Hematopoietic multipotent progenitor cell treated with erythropoietin and hydrocortisone succinate and interleukin-3 and kit ligand, for 15 days (in vitro differentiated cells): Measurements from ENCODE around the gene EOGT.

Experiments
- DNase-seq: peaks from one replicate; pipeline ENCODE4 v3.0.0-alpha.2; 2015; ENCODE audit warnings: low spot score

EOGT gene

DNA sequence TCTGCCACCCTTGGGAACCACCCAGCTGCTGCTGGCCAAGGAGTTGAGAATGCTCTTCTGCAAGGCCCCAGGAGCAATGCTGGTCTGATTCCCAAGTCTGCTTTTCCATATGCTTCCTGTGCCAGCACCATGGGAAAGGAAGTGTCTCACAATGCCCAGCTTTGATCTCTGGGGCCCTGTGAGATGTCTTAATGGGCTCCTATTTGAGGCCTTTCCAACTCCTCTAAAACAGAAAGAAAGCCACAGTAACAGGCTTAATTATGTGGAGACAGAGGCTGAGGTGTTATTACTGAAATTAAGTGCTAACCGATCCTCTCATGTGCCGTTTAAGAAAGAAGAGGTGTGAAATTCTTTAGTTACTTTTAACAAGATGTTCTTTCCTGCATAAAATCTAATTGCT lies 4.5 kb downstream of the EOGT start:
- no peak for DNase-seq

DNA sequence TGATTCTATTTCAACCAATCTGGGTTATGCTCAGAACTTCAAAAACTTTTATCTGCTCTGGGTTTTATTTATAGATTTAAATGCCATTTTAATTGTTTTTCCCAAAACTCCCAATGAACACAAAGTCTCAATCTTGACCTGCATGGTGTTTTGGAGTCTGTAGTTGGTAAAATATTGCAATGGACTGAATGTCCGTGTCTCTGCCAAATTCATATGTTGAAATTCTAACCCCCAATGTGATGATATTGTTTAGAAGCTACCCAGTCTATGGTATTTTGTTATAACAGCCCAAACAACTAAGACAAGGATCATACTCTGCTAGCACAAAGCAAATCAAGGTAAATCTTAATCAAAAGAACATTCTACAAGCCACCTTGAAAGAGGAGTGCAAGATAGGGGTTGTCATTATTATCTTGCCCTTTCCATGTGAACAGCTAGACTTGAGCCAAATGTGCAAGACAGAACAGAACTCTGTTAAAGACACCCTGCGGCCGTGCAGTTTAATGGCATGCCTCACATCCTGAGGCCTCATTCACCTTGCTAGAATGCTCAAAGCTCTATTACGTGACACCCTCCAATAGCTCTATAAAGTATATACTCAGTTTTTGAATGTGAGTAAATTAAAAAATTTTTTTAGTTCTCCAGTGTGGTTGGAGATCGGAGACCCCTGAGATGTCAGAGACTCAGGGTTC lies 7.5 kb downstream of the EOGT start:
- no peak for DNase-seq

DNA sequence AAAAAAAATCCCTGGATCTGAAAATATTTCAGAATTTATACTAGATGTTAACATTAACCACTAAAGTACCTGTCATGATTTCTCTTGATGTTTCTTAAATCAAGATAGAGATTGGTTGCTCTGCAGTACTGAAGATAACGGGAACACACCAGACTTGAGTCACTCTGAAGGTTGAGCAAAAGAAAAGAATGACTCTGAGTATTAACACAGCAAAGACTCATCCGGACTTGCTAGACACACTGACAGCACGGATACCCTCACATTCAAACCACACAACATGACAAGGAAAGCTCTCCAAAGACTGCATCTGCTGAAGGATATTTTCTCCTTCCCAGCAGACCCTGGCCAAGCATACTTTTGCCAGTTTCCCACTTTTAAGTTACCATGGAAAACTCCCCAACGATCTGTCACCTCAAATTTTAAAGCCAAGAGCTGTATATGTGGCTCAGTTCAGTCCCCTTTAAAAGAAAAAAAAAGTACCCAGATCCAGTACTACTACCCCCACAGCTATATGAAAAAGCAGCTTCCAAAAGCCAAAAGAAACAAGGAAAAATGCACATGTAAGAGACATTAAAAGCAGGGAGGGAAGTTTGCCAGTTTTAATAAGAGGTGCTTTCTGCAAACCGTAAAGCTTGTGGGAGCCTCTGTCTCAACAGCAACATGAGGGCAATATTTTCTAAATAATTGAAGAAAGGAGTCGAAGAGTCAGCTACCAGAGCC lies 8.3 kb downstream of the EOGT start:
- DNase-seq, result no peak

DNA sequence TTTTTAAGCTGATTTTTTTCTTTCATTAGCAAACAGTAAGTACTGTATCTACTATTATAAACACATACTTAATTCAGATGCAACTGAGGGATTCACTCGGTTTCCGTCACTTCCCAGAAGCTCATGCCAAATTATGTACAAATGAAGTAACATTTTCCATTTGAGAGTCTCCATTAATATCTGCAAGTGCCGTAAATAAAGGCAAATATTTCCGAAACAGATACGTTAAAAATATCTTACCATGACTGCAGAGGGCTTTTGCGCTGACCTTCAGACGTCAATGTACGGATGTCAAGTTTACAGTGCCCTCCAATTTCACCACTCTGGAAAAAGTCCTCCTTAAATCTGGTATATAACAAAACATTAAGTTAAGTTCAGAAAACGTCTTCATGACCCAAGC lies 9.3 kb downstream of the EOGT start:
- no peak for DNase-seq

DNA sequence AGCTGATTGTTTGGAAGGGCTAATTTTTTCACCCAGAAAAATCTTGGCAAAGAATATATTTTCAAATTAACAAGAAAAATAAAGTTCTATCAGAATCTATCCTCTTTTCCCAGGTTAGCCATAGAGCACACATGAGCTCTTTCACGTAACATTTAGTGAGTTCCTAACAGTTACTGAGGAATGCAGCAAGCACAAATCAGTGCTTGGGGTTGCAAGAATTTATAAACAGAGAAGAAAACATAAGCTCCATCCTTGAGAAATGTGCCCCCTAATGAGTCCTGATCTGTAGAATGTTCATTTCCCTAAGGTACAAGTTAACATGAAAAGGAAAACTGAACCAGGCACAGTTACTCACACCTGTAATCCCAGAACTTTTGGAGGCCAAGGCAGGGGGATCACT lies 13.9 kb downstream of the EOGT start:
- DNase-seq, result no peak

DNA sequence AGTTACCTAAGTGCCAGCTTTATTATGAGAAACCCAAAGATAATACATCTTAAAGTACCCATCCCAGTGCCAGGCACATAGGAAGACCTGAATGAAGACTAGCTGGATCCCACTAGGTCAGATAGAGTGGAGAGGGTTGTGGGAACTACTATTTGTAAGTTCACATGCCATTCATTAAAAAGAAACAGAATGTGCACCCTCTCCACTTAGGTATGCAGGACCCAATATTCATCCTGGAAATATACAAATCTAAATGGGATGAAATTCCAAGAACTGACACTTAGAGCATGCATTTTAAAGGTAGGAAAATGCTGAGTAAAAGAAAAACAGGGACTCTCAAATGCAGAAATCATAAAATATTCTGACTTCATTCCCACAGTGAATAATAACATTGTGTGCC lies 14.3 kb downstream of the EOGT start:
- DNase-seq, result no peak

DNA sequence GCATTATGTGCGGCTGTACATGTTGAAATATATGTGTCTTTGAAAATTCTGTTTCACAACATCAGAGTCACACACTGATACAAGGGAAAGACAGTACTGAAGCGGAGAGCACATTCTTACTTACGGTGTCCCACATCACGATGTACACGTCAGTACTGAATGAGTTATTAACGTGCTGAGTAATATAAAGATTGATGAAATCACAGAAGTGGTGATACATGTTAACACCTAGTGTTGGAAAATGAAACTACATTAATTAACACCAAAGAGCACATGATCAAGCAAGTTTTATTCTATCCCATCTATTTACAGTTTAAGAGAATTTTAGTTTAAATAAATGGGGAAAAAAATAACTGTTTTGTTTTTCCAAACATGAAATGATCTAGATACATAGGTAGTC lies 15.6 kb downstream of the EOGT start:
- no peak for DNase-seq

DNA sequence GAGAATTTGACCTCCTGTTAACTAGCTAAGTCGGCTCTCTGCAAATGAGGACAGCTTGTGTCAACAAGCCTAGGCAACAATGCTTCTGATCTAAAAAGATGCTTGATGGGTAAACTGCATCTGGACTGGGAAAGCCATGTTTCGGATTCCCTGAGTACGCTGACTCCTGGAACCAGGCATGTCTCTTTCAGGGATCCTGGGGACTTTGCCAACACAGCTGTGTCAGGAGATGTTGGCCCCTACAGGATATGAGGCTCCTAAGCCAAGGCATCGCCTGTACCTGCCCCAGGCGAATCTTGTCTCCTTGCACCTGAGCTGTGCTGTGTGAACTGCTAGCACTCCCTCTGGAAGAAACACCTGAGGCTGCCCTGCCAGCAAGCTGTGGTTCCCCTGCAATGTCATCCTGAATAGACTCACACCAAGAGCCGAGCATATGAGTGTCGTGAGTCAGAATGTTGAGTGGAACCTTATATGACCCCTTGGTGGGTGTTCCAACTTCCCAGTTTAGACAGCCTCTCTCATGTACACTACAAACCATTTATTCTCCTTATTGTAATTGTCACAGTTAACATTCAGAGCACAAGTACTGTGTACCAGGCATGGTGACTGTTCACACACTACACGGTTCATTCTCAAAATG lies 17.0 kb downstream of the EOGT start:
- no peak for DNase-seq

DNA sequence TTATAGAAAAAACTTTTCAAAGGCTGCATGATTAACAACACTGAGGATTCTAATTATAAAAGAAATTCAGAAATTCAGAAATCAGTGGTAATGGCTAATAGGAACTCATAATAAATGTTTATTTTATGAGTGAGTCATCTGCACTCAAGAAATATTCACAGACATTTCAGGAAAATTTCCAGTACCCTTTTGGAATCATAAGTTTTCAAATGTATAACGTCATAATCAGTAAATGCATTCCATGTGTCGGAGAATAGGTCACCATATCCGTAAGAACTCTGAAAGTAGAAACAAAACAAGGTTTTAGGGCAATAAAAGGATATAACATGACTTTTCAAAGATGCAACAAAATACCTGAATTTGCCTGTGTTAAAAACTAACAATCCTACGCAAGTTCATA lies 24.7 kb downstream of the EOGT start:
- no peak for DNase-seq

DNA sequence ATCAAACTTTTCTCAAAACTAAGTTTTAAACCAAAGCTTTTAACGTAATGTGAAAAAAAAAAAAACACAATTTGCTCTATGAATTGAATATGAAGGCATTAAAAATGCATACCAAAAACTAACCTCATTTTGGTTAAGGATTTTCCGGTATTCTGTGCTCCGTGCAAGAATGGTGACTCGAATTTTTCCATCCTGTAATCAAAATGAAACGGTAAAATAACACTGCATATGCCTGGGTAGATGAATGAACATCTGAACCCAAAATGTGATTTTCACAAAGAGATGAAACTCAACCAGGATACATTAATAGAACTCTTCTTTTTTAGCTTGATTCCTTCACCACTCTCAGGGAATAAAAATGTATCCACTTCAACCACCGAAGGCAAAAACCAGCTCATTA lies 26.2 kb downstream of the EOGT start:
- no peak for DNase-seq

DNA sequence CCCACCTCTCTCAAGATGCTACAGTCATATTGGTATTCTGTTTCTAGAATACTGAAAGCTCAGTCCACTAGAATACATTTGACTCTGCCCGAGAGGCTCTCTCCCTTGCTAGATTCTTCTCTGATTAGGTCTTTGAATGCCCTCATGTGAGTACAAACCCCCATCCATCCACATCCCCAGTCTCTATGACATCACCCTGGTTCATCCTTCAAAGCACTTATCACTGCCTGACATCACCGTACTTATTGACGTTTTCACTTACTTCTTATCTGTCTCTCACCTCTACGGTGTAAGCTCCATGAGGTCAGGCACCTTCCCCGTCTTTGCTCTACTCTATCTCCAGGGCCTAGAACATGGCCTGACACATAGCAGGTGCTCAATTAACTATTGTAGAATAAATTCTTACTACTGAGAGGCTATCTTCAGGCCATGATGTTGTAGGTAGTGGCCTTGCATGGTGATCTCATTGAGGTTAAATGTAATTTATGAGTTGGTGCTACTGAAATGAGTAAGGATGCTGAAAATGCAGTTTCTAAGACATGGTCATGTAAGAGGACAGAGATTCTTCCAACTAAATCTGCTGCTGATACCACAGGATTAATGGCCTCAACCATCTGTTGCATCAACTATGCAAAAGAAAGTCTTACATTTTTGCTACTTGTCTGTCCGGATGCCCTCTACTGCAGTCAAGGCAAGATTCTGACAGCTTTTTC lies 26.8 kb downstream of the EOGT start:
- no peak for DNase-seq

DNA sequence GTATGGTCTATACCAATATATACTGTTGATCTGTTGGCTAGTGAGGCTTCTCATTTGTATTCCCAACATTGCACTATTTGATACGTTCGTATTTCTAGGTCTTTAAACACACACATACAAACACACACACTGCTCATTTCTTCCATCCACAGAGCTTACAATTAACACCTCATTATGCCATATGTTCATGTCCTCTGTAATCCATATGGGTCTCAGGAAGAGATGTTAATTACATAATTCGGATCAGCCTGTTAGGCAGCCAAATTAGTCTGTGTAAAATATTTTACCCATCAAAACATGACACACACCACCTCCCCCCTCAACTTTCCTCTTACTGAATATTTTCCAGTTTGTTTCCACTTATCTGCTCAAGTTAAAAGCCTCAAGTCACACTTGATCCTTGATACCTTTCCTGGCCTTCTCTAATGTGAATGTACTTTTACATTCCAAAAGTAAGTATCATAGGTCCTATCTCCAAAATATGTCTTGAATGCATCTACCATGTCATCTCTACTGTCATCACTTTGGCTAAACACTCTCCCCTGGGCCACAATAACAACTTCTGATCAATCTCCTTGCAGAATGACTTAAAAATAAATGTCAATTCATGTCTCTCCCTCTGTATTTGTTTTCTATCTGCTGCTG lies 28.2 kb downstream of the EOGT start:
- DNase-seq, result no peak

DNA sequence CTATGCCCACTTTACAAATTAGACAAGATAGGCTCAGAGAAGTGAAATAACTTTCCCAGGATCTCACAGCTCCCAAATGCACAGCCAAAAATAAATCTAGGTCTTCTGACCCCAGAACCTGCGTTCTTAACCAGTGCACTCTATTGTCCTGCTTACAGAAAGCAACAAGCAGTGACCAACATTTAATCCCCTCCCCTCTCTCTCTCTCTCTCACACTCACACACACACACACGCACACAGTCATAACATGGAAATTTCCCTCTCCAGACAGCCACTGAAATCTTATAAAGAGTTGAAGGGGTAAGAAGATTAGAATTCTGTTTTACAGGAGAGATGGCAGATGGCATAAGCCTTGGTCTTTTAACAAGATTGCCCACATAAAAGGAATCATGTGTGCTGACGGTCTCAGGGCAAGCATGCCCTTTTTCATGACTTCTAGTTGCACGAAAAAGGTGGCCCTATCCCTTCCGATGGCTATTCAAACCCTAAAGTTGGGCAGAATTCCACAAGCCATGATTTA lies 29.4 kb downstream of the EOGT start:
- no peak for DNase-seq

DNA sequence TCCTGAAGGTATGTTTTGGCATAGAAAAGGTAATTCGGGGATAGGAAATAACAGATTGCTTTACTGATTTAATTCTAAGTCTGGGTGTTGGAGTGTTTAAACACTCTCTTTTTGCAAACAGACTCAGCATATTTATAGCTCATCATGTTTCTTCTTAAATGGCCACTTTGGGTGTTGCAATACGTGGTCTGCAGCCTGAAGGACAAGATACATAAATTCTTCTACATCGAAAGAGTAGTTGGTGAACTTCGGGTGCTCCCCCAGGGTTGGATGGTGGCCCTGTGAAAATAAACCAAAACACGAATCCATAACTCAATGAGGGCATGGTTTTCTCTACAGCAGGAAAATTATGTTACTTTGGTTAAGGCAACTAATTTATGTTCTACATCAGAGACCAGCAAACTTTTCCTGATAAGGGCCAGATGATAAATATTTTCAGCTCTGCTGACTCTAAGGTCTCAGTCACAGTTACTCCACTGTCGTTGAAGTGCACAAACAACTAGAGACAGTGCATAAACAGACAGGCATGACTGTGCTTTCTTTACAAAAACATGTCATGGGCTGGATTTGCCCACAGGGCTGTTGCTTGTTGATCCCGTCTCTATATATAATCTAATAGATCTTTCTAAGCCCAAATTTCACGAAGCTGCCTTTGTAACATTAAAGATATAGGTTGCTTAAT lies 35.9 kb downstream of the EOGT start:
- DNase-seq, result no peak

DNA sequence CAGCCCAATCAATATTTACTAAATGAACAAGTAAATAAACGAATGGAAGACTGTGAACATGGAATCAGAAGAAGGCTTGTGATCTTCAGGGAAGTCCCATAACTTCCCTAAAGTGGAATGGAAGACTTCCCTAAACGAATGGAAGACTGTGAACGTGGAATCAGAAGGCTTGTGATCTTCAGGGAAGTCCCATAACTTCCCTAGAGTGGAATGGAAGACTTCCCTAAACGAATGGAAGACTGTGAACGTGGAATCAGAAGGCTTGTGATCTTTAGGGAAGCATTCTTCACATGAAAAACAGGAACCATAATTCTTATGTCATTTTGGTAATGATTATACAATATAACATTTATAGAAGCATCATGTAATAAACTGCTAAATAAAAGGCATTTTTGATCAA lies 38.8 kb downstream of the EOGT start:
- DNase-seq, result no peak

DNA sequence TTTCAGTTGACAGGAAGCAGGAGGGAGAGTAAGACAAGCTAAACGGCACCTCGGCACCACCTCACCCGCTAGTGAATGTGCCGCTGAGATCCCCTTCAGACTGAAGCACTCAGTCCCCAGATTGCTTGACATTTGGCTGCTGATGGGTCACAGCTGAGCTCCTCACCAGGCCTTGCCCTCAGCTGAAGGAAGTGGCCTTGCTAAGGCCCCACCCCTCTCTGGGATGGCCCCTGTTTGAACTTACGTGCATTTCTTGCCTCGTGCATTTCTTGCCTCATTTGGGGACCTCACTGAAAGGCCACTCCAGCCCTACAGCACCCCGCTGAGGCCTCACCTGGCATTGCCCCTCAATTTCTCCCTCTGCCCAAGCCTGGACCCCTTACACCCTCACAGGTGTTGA lies 39.8 kb downstream of the EOGT start:
- no peak for DNase-seq

DNA sequence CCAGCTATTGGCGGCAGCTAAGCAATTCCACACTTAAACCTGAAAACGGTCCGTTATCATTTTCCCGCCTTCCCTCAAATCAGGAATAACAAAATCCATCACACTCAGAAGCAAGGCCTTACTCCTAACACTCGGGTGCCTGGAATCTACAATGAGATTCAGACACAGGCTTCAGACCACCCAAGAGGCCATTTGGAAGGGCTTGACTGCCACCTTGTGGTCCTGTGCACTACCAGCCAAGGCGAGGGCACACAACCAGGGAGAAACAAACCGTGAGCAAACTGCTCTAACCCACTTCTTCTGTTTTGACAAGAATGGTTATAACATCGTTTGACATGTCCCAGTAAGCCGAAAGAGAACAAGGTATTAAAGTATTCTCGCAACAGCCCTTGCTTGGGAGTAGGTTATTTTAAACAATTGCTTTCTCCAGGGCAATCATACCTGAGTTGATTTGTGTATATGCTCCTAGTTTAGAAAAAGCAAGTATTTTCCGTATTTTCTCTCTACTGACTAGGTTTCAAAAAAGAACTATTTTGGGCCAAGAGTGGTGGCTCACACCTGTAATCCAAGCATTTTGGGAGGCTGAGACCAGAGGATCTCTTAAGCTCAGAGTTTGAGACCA lies 41.0 kb downstream of the EOGT start:
- peak; percentile 25 for DNase-seq

DNA sequence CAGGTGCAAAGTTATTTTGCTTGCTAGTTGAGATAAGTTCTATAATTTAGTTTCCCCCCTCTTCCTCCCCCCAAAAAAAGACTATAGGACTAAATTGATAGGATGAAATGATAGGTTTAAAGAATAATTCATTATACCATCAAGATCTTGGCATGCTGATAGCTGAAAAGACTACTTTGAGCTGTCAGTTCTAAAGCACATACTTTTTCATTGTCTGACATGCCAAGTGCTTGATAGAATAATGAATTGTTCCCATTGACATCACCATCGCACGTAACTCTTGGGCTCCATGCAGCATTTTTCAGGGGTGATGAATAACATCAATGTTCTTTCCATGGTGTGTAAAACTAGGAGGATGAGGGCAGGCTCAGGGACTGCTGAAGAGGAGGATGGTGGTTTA lies 48.8 kb downstream of the EOGT start:
- no peak for DNase-seq

DNA sequence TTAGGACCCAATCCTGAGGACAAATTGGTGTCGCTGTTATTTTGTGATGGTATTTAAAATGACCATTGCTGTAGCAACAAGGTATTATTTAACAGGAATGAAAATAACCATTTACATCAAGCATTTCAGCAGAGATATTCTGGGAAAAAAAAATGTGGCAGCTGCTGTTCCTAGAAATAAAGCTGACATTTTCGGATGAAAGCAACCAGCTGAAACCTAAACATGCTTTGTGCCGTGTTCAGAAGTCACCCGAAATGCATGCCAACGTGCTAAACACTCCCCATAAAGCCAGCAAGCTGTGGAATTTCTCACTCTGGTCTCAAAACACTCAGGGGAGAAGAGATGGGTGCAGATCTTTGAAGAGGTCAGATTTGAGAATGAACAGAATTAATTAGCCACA lies 49.6 kb downstream of the EOGT start:
- DNase-seq, result no peak

DNA sequence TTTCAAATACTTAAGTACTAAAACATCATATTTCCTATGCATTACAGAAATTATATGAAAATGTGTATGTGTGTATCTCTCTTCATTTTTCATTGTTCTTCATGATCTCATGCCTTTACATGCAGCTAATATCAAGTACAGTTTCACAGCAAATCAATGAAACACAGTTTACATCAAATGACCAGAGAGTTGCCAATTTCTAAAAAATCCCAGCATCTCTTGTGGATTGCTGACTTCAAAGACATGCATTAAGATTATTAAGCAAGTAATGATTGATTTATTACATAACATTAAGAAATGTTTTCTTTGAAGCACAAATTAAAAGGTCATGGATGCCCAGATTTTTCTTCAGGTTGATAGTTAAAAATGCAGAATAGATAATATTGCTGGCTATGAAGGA lies 50.1 kb downstream of the EOGT start:
- no peak for DNase-seq

DNA sequence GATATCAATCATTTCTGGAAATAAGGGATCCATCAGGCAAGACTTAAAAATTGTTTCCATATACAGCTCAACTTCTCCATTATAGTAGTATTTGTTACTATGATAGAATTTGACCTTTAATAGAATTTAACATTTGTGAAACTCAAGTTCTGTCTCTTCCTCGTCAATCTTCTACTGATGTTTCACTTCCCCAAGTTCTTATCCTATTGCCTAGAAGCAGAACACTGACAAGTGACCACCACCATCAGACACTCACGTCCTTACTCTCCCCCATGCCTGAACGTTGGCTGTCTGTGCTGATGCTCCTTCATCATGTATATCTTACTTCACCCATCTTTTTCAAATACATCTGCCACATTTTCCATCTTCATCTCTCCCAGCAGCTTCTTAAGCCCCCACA lies 54.6 kb downstream of the EOGT start:
- no peak for DNase-seq
